GM18951 (cell line): ENCODE results near the gene CPNE9.
"Not testable (repeated sequence)": the region's sequence is repeated elsewhere in the genome, so short reads cannot be mapped to it uniquely, and the experiment has no call there.

Experiments used
- POLR2A ChIP-seq: IDR thresholded peaks from 4 replicates; pipeline ENCODE4 v1.6.1; 2011; ENCODE audit warnings: mild to moderate bottlenecking; ENCODE audit not compliant: insufficient read length, insufficient read depth; ENCODE audit errors: extremely low read depth
- in situ Hi-C: fragments of 300-500 bp; cut with MboI; formaldehyde crosslinking; loops from one replicate; pipeline ENCODE4 v1.12.0; 2022; ENCODE audit warnings: low sequenced_read_pairs, mixed read lengths, inconsistent platforms; ENCODE audit not compliant: unreplicated experiment

The CPNE9 gene

DNA sequence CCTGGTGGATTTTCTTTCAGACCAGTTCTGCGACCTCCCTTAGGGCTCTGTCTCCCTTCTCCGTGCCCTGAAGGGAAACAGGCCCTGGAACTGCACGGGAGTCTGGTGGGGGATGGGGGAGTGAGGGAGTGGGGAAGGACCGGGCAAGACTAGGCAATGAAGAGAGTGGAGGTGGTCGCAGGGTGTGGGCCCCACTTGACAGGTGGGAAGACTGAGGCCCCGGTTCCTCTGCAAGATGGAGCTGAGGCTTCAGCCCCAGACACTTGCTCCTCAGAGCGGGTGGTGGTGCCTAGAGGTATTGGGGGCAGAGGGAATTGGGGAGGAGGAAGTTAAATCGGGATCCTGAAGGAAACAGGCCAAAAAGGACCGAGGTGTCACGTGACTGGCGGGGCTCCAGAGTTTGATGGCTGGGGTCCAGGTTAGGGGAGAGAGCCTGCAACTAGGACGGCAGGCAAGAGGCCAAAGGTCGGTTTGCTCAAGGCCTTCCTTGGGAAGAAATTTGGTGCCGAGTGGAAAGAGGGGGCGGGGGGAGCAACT lies 66.7 kb downstream of the CPNE9 start:
- no peak for TF ChIP-seq POLR2A
- in situ Hi-C loops, result no loop called here

DNA sequence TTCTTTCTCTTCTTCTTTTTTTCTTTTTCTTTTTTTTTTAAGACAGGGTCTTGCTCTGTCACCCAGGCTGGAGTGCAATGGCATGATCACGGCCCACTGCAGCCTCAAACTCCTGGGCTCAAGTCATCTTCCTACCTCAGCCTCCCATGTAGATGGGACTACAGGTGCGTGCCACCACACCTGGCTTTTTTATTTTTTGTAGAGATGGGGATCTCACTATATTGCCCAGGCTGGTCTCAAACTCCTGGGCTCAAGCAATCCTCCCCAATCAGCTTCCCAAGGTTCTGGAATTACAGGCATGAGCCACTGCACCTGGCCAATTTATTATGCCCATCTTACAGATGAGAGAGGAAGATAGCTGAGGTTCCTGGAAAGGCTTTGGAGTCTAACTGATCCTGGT lies 67.4 kb downstream of the CPNE9 start:
- in situ Hi-C loops, result not testable (repeated sequence)

DNA sequence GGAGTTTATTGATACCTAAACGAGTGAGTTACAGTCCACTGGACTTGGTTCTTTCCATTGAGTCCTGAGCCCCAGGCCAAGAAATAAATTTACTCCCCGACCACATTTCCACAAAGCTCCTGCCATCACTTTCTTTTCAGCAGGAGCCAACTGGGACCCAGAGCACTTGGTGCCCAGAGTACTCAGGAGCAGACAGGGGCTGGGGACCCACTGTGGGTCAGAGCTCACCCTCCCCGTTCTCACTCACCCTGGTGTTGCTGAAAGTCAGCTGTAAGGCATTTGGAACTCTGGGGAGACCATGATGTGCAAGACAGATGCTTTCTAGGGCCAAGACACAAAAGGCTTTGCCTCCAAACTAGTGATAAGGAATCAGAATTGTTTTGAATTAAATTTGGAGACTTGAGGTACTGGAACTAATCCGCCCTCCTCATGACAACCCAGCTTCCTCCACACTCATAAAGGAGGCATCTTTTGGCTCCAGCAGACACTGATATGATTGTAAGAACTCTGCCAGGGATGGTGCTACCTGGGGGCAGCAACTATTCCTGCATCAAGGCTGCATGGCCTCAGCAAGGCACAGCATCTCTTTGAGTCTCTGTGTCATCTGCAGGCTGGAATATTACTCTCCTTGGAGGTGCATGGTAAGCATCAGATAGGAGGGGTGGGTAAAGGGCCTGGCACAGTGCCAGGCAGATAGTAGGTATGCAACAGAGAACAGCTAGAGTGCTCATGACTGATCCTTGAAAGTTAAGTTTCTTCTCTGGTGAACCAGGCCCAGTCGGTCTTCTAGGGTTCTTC lies 73.5 kb downstream of the CPNE9 start:
- no peak for TF ChIP-seq POLR2A
- in situ Hi-C loops, result no loop called here

DNA sequence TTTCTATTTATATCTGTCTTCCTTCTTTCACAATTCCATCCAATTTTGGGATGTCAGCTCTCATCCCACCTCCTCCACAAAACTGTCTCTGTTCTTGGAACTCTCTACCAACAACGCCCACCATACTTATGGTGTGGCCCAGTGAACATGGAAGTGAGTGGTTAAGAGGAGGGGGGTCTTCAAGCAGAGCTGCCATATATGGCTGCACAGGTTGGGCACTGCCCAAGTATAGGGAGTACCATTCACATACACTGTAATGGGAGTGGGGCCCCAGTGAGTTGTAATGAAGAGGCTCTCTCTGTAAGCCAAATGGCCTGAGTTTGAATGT lies 74.0 kb downstream of the CPNE9 start:
- TF ChIP-seq POLR2A, result no peak
- in situ Hi-C loops, result no loop called here

DNA sequence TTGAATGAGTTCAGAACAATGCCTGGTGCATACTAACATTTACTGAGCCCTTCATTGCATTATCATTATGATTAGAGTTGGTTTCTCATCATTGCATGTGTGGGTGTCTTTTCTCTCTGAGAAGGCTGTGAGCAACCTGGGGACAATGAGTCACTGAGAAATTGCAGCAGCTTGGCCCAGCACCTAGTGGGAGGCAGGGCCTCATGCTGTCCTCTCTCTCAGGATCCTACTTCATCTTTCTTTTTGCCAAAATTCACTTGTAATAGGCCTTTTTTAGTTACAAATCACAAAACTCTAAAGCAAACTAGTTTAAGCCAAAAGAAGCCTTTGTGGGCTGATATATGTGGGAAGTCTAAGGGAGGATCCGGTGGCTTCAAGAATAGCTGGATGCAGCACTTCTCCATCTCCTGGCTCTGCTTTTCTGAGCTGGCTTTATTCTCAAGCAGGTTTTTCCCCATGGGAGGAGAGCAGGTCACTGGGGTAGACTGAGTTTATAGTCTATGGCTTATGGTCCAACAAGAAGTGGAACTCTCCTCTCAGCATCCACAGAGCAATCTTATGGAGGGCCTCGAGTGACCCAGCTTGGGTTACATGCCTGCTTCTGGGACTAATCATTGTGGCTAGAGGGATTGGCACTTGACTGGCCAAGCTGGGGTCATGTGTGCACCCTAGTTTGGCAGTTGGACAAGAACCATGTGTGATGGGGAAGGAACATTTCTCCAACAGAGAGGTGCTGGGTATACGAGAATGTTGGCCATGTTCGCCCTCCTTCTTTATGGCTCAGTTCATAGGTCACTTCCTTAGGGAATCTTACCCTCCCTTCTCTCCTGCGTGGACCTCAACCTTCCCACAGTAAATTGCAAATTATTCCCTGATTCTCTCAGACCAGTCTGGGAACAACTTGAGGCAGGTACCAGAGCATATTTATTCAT lies 74.8 kb downstream of the CPNE9 start:
- in situ Hi-C loops, result no loop called here

DNA sequence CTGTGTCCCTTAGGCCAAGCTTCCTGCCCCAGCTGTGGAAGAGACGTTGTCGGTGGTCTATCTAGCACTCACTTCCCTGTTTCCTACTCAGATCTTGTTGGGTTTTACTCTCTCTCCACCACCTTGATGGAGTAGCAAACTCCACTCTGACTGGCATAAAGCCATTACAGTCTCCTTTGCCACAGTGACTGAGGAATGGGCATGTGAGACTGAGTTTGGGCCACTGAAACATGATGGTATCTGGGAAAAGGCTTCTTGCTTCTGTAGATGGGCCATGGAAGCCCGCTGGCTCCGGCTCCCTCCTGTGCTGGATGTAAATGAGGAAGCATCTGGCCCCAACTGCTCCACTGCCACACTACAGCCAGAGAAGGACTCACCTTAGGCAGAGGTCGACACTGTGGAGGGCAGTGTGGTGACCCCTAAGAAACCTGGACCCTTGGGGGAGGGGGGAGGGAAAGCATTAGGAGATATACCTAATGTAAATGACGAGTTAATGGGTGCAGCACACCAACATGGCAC lies 75.5 kb downstream of the CPNE9 start:
- TF ChIP-seq POLR2A, result no peak

More for the DNA sequence above, 74.8 kb downstream of the CPNE9 start:
- no peak for TF ChIP-seq POLR2A

More for the DNA sequence above, 75.5 kb downstream of the CPNE9 start:
- in situ Hi-C loops, result no loop called here
